ENCODE data around the gene NRIP2.

The NRIP2 gene

DNA sequence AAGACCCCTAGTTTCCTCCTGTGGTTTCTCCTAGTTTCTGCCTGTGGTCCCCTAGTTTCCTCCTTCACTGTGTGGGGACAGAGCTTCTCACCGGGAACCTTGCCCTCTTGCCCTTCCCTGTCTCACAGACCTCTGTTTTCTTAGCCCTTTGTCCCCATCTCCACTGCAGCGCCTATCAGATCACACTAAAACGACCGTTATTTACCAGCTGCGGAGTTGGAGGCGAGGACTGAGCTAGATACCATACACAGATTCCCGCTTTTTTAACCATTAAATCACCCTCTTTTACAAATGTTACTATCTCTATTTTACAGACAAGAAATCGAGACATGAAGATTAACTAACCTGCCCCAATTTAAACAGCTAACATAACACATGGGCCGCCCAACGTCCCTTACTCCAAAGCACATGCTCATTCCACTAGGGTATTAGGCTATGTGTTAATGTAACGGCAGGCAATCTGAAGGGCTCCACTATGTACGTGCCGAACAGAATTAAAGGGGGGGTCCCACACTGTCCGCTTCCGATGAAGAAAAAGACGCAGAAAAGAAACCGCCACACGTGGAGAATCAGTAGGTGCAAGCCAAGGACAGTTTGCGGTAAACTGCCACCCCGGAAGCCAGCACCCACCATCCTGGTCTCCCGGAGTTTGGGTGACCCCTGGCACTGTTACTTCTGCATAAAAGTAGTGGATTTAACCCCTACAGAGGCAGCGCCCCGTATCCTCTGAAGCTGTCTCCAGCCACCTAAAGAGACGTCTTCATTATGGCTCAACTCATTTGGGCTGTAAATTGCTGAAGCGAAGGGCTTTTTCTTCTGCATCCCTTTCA is 41.9 kb downstream of the NRIP2 start:
- DNase-seq (ENCODE audit: low read depth), result no peak
- no peak overlapping the region for H3K4me3 ChIP-seq (ENCODE audit: low read depth, low read length)

DNA sequence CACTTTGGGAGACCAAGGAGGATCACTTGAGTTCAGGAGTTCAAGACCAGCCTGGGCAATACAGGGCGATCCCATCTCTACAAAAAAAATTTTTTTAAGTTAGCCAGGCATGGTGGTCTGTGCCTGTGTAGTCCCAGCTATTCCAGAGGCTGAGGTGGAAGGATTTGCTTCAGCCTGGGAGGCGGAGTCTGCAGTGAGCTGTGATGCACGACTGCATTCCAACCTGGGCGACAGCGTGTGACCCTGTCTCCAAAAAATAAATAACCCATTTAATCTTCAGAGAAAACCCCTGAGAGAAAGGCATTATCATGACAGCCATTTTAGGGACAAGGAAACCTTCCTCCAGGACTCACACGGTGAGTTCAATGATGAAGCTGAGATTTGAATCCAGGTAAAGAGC is 43.7 kb downstream of the NRIP2 start:
- H3K4me3 ChIP-seq (ENCODE audit: low read depth, low read length), result no peak overlapping the region
- DNase-seq (ENCODE audit: low read depth), result no peak

DNA sequence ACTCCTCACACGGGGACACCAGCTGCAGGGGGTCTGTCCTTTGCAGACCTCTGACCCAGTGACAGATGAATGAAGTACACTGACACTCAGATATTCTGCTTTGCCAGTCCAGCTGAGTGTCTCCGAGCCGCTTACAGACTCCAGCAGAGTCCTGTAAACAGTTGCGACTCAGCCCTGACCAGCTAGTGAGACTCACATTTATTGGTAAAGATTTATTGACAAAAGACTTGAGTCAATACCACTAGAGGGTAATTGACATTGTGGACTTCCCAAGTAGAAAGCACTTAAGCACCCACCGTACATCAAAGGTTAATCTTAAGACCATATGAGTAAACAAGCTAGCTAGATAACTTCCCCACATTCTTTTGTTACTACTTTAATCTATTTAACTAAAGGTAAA is 49.8 kb downstream of the NRIP2 start:
- no peak overlapping the region for H3K4me3 ChIP-seq (ENCODE audit: low read depth, low read length)
- DNase-seq (ENCODE audit: low read depth), result no peak

DNA sequence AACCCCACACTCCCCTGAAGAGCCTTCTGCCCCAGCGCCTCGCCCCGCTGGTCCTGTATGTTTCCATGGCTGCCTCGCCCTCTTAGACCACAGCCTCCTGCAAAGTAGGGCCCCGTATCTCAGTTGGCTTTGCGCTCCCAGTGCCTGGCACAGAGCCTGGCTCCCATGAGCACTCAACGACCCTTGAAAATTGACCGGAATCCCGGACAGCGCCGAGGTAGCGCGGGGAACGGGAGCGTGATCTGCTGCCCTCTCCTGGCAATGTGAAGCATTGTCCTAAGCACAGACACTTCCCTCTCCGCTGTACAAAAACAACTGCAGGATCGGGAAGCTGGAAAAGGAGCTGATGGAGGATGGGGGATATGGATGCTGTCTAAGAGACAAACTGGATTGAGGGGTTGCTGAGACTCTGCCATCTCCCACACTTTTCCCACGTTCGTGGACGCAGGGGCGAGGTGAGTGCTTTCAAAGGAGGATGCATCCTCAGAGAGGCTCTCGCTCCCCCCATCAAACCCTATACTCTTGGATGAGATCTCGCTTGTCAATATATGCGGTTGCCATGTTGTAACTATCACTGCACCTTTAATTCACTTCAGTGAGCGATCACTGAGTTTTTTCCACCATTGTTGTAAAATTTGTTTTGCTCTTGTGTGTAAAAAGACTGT is 50.8 kb downstream of the NRIP2 start:
- peak overlapping the region; percentile 18 for H3K4me3 ChIP-seq (ENCODE audit: low read depth, low read length)
- no peak for DNase-seq (ENCODE audit: low read depth)

DNA sequence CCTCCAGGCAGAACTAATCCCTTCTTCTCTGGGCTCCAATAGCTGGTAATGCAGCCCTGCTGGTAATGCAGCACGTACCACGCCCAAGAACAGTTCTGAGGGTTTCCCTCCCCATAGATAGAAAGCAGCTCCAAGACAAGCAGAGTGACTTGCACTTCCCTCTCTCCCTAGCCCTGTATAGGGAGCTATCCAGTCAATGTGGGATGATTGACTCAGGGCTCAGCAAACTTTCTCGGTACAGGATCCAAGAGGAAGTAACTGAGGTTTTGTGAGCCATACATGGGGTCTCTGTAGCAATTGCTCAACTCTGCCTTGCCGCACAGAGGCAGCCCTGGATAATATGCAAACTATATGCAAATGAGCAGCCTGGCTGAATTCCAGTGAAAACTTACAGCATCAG is 55.6 kb downstream of the NRIP2 start:
- no peak overlapping the region for H3K4me3 ChIP-seq (ENCODE audit: low read depth, low read length)
- DNase-seq (ENCODE audit: low read depth), result no peak

DNA sequence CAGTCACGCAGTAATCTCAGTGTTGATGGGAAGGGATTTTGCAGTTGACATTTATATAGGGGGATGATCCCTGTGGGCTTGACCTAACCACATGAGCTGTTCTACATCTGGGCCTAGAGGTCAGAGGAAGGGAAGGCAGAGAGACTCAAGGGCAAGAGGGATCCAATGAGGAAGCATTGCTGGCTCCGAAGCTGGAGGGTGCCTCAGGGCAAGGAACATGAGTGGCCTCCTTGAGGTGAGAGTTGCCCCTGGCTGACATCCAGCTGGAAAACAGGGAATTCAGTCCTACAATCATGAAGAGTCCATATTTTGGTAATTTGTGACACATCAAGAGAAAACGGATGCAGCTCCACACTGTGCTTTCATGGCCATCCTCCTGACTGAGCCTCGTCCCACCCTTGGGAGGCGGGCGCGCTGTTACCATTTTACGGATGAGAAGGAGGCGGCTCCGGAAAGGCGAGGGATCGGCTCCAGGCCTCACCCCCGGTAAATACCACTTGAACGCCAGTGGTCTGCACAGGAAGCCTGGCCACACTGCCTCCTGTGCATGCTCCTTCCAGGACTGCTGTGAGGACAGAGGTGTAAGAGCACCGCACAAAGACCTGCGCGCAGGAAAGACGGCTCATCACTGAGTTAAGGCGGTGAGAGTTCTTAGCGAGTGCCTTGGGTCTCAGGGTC is 58.6 kb downstream of the NRIP2 start:
- no peak for DNase-seq (ENCODE audit: low read depth)
- H3K4me3 ChIP-seq (ENCODE audit: low read depth, low read length), result no peak overlapping the region

DNA sequence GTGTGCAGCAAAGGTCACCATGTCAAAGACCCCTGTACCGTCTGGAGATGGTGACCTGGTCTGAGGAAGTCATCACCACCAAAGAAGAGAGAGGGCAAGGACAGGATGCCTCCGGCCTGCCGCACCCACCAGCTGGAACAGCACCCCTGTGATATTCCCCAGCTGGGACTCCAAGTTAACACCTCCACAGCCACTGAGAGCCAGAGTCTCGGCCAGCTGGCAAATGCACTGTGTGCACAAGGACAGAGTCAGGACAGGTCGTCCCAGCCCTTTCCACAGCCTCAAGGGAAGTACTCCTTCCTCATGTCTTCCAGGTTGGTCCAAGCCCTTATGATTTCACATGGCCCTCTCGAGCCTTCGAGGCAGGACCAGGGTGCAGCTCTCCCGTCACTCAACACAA is 59.4 kb downstream of the NRIP2 start:
- H3K4me3 ChIP-seq (ENCODE audit: low read depth, low read length), result no peak overlapping the region
- no peak for DNase-seq (ENCODE audit: low read depth)

Data from skeletal muscle cell (primary cell).